ENCODE results near the gene CLIC4.
"Not testable (repeated sequence)": the region's sequence is repeated elsewhere in the genome, so short reads cannot be mapped to it uniquely, and the experiment has no call there.

The CLIC4 gene

DNA sequence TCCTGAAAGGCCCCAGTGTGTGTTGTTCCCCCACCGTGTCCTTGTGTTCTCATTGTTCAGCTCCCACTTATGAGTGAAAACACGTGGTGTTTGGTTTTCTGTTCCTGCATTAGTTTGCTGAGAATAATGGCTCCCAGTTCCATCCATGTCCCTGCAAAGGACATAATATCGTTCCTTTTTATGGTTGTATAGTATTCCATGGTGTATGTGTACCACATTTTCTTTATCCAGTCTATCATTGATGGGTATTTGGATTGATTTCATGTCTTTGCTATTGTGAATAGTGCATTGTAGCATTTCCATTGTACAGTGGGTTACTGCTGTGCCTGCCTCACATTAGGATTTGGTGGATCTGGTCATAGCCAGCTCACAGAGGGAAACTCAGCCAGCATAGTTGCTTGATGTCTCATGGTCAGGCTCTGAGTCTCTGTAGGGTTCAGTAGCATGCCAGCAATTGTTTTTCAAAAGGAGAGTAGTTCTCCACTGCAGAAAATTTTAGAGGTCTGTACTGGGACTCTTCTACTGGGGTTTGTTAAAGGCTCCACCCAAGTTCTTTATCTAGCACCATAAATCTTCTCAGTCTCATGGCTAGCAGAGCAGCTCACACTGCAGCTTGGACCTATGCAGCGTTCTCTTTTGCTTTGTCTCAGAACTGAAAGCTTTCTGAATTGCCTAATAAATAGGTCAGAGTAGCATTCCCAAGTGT, 143.9 kb downstream of the CLIC4 start:
- Mint-ChIP-seq H3K4me1 (no peaks in the 10 kb centered on the region), H3K4me3 (no peak overlapping the region), H3K27me3 (ENCODE audit: low read depth, poor library complexity) (peaks cover 43% of the 10 kb centered on the region), H3K27ac (no peak overlapping the region), H3K36me3 (ENCODE audit: low read depth) (peaks cover 4% of the 10 kb centered on the region), H3K9me3 (peaks cover 42% of the 10 kb centered on the region)
- TF ChIP-seq, protein P1, sequence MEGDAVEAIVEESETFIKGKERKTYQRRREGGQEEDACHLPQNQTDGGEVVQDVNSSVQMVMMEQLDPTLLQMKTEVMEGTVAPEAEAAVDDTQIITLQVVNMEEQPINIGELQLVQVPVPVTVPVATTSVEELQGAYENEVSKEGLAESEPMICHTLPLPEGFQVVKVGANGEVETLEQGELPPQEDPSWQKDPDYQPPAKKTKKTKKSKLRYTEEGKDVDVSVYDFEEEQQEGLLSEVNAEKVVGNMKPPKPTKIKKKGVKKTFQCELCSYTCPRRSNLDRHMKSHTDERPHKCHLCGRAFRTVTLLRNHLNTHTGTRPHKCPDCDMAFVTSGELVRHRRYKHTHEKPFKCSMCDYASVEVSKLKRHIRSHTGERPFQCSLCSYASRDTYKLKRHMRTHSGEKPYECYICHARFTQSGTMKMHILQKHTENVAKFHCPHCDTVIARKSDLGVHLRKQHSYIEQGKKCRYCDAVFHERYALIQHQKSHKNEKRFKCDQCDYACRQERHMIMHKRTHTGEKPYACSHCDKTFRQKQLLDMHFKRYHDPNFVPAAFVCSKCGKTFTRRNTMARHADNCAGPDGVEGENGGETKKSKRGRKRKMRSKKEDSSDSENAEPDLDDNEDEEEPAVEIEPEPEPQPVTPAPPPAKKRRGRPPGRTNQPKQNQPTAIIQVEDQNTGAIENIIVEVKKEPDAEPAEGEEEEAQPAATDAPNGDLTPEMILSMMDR (IDR thresholded peaks at IDR 0.05) = no peak
- DNase-seq = no peak

DNA sequence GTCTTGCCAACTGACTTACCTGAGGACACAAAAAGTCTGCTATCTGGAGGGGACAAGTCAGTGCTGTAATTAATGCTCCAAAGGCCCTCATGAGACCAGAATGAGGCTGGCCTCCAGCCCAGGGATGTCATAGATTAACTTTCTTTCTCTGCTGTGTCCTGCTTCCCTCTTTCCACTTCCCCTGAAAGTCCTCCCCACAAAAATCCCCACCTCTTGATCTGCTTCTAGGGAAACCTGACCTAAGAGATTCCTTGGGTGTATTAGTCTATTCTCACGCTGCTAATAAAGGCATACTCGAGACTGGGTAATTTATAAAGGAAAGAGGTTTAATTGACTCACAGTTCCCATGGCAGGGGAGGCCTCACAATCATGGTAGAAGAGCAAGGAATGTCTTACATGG, 145.6 kb downstream of the CLIC4 start:
- H3K36me3 Mint-ChIP-seq (ENCODE audit: low read depth) = no peaks in the 10 kb centered on the region
- peaks cover 33% of the 10 kb centered on the region for H3K9me3 Mint-ChIP-seq
- no peak overlapping the region for H3K4me3 Mint-ChIP-seq
- no peak overlapping the region for H3K27ac Mint-ChIP-seq
- TF ChIP-seq, protein P1 (IDR thresholded peaks at IDR 0.05) = no peak
- H3K4me1 Mint-ChIP-seq = no peaks in the 10 kb centered on the region
- peaks cover 31% of the 10 kb centered on the region for H3K27me3 Mint-ChIP-seq (ENCODE audit: low read depth, poor library complexity)
- no peak for DNase-seq

DNA sequence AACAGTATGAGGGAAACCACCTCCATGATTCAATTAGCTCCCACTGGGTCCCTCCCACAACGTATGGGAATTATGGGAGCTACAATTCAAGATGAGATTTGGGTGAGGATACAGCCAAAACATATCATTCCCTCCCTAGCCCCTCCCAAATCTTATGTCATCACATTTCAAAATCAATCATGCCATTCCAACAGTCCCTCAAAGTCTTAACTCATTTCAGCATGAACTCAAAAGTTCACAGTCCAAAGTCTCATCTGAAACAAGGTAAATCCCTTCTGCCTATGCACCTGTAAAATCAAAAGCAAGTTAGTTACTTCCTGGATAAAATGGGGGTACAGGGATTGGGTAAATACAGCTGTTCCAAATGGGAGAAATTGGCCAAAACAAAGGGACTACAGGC, 146.1 kb downstream of the CLIC4 start:
- not testable (repeated sequence) for DNase-seq; H3K4me3 Mint-ChIP-seq; H3K36me3 Mint-ChIP-seq (ENCODE audit: low read depth); H3K27ac Mint-ChIP-seq; H3K4me1 Mint-ChIP-seq
- Mint-ChIP-seq H3K9me3 (peaks cover 33% of the 10 kb centered on the region), H3K27me3 (ENCODE audit: low read depth, poor library complexity) (peaks cover 27% of the 10 kb centered on the region)

DNA sequence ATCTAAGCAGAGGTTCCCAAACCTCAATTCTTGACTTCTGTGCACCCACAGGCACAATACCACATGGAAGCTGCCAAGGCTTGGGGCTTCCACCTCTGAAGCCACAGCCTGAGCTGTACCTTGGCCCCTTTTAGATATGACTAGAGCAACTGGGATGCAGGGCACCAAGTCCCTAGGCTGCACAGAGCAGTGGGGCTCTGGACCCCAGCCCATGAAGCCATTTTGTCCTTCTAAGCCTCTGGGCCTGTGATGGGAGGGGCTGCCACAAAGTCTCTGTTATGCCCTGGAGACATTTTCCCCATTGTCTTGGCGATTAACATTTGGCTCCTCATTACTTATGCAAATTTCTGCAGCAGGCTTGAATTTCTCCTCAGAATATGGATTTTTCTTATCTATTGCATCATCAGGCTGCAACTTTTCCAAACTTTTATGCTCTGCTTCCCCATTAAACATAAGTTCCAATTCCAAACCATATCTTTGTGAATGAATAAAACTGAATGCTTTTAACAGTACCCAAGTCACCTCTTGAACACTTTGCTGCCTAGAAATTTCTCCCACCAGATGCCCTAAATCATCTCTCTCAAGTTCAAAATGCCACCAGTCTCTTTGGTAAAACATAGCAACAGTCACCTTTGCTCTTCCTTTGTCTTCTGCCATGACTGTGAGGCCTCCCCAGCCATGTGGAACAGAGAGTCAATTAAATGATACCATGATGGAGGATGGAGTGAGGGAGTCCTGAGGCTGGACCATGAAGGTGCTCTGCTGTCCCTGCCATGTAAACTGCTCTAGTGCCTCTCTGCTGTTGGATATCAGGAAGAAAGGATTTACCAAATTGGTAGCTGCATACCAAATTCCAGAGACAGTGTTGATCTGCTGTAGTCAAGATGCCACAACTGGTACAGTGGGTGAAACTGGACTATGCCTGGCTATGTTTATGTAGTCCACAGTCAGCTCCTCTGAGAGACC, 147.2 kb downstream of the CLIC4 start:
- DNase-seq = no peak
- TF ChIP-seq, protein P1 (IDR thresholded peaks at IDR 0.05) = no peak
- Mint-ChIP-seq H3K27me3 (ENCODE audit: low read depth, poor library complexity) (peaks cover 19% of the 10 kb centered on the region), H3K4me1 (no peaks in the 10 kb centered on the region), H3K4me3 (no peak overlapping the region), H3K27ac (no peak overlapping the region), H3K36me3 (ENCODE audit: low read depth) (no peaks in the 10 kb centered on the region), H3K9me3 (peaks cover 33% of the 10 kb centered on the region)

DNA sequence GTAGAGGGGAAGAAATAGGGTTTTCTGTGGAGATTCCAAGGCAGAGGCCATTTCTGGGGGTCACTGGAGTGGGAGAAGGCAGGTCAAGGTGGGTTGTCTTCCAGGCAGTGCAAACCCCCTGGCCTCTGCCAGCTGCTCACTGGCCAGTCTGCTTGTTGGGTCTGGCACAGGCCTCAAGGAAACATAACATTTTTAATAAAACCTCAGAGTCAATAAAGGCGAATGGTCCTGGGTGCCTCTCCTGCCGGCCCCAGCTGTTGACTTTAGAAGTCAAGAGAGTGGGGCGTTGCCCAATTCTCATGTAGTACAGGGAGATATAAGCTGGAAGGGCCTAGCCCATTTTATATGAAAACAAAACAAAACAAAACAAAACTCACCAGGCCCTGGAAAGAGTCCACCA, 148.2 kb downstream of the CLIC4 start:
- no peak for DNase-seq
- H3K27me3 Mint-ChIP-seq (ENCODE audit: low read depth, poor library complexity) = peaks cover 17% of the 10 kb centered on the region
- peaks cover 33% of the 10 kb centered on the region for H3K9me3 Mint-ChIP-seq
- no peak overlapping the region for H3K4me3 Mint-ChIP-seq
- H3K36me3 Mint-ChIP-seq (ENCODE audit: low read depth) = no peaks in the 10 kb centered on the region
- TF ChIP-seq, protein P1 (IDR thresholded peaks at IDR 0.05) = no peak
- H3K27ac Mint-ChIP-seq = no peak overlapping the region
- H3K4me1 Mint-ChIP-seq = no peaks in the 10 kb centered on the region
